MM.1S (cell line): ENCODE results near the gene TPCN1.

Source experiments
- DNase-seq: peaks from one replicate; pipeline ENCODE4 v3.0.0-alpha.2; 2015
- H2AFZ ChIP-seq: fragments of 300-600 bp; sonication (generic); 2 replicates; pipeline ENCODE4 v1.6.0; 2016; ENCODE audit warnings: antibody characterized with exemption, low read length
- H3F3A ChIP-seq: fragments of 300-600 bp; sonication (generic); 2 replicates; pipeline ENCODE4 v1.6.1; 2016; ENCODE audit warnings: mild to moderate bottlenecking, antibody characterized with exemption, low read length, moderate library complexity, mixed read lengths; ENCODE audit not compliant: insufficient read depth
- H3K27ac ChIP-seq: fragments of 300-600 bp; sonication (generic); 2 replicates; pipeline ENCODE4 v1.5.1; 2016; ENCODE audit warnings: mild to moderate bottlenecking, low read length
- H3K27me3 ChIP-seq: fragments of 300-600 bp; sonication (generic); replicated peaks from 2 replicates; pipeline ENCODE4 v1.6.0; 2016; ENCODE audit warnings: low read length; ENCODE audit not compliant: insufficient read depth
- H3K36me3 ChIP-seq: fragments of 300-600 bp; sonication (generic); replicated peaks from 2 replicates; pipeline ENCODE4 v1.6.1; 2016; ENCODE audit warnings: mild to moderate bottlenecking, low read length, mixed read lengths; ENCODE audit not compliant: insufficient read depth
- H3K4me1 ChIP-seq: fragments of 300-600 bp; sonication (generic); 2 replicates; pipeline ENCODE4 v1.6.1; 2016; ENCODE audit warnings: low read length, mixed read lengths
- H3K4me2 ChIP-seq: fragments of 300-600 bp; sonication (generic); 2 replicates; pipeline ENCODE4 v1.6.0; 2016; ENCODE audit warnings: low read depth, low read length
- H3K4me3 ChIP-seq: fragments of 300-600 bp; sonication (generic); 2 replicates; pipeline ENCODE4 v1.5.1; 2016; ENCODE audit warnings: low read length, mixed read lengths
- H3K79me2 ChIP-seq: fragments of 300-600 bp; sonication (generic); 2 replicates; pipeline ENCODE4 v1.6.1; 2016; ENCODE audit warnings: mixed run types, low read length, mixed read lengths
- H3K9ac ChIP-seq: fragments of 300-600 bp; sonication (generic); 2 replicates; pipeline ENCODE4 v1.6.1; 2016; ENCODE audit warnings: low read length, mixed read lengths
- H3K9me2 ChIP-seq: fragments of 300-600 bp; sonication (generic); replicated peaks from 2 replicates; pipeline ENCODE4 v1.6.1; 2016; ENCODE audit warnings: mild to moderate bottlenecking, low read length, mixed read lengths; ENCODE audit not compliant: insufficient read depth
- H3K9me3 ChIP-seq: fragments of 300-600 bp; sonication (generic); replicated peaks from 2 replicates; pipeline ENCODE4 v1.6.1; 2016; ENCODE audit warnings: mild to moderate bottlenecking, low read length, mixed read lengths; ENCODE audit not compliant: insufficient read depth
- H4K20me1 ChIP-seq: fragments of 300-600 bp; sonication (generic); 2 replicates; pipeline ENCODE4 v1.6.1; 2016; ENCODE audit warnings: mild to moderate bottlenecking, low read length, moderate library complexity, mixed read lengths; ENCODE audit not compliant: insufficient read depth
- CTCF ChIP-seq: fragments of 300-600 bp; sonication (generic); IDR thresholded peaks from 2 replicates; pipeline ENCODE4 v1.5.1; 2016; ENCODE audit warnings: antibody characterized with exemption, low read length, mixed read lengths
- EZH2 ChIP-seq: fragments of 300-600 bp; sonication (generic); optimal IDR thresholded peaks from 2 replicates; pipeline ENCODE3; 2017; ENCODE audit warnings: low read depth, mild to moderate bottlenecking, antibody characterized with exemption, low read length, mixed read lengths
- EZH2phosphoT487 ChIP-seq: fragments of 300-600 bp; sonication (generic); IDR thresholded peaks from 2 replicates; pipeline ENCODE4 v1.6.1; 2018; ENCODE audit warnings: antibody characterized with exemption, low read length

Gene TPCN1

GRCh38 chr12:113247123-113248050 is 26.1 kb downstream of the TPCN1 start:
- Histone ChIP-seq H3K4me3 (no peak overlapping the region), H3K36me3 (no peaks in the 10 kb centered on the region), H3K9me2 (no peaks in the 10 kb centered on the region), H4K20me1 (no peaks in the 10 kb centered on the region), H3K27me3 (no peaks in the 10 kb centered on the region), H3K9ac (no peak overlapping the region), H3K9me3 (no peaks in the 10 kb centered on the region), H3K4me2 (no peak overlapping the region), H3K79me2 (no peaks in the 10 kb centered on the region), H3K4me1 (no peaks in the 10 kb centered on the region), H3K27ac (no peak overlapping the region), H2AFZ (no peak overlapping the region), H3F3A (no peaks in the 10 kb centered on the region)
- no peak for DNase-seq
- TF ChIP-seq EZH2 (no peak), EZH2phosphoT487 (no peak), CTCF (no peak)

- Histone ChIP-seq H3K4me3 (no peak overlapping the region), H3K9ac (no peak overlapping the region), H3K27ac (no peak overlapping the region), H3F3A (no peaks in the 10 kb centered on the region), H3K9me3 (no peaks in the 10 kb centered on the region), H3K27me3 (no peaks in the 10 kb centered on the region), H3K9me2 (no peaks in the 10 kb centered on the region), H4K20me1 (no peaks in the 10 kb centered on the region), H3K36me3 (no peaks in the 10 kb centered on the region), H3K4me2 (no peak overlapping the region), H3K4me1 (no peaks in the 10 kb centered on the region), H3K79me2 (no peaks in the 10 kb centered on the region), H2AFZ (no peak overlapping the region)
- DNase-seq, result no peak
- TF ChIP-seq EZH2 (no peak), CTCF (no peak), EZH2phosphoT487 (no peak)
Measured at GRCh38 chr12:113248051-113248825, 27.0 kb downstream of the TPCN1 start.

- no peak overlapping the region for H2AFZ ChIP-seq
- no peaks in the 10 kb centered on the region for H3K9me2 ChIP-seq
- no peak for DNase-seq
- H3K27ac ChIP-seq, result no peak overlapping the region
- H4K20me1 ChIP-seq, result no peaks in the 10 kb centered on the region
- H3F3A ChIP-seq, result no peaks in the 10 kb centered on the region
- H3K4me1 ChIP-seq, result no peaks in the 10 kb centered on the region
- no peaks in the 10 kb centered on the region for H3K9me3 ChIP-seq
- no peak overlapping the region for H3K4me2 ChIP-seq
- H3K9ac ChIP-seq, result no peak overlapping the region
- no peak for TF ChIP-seq EZH2phosphoT487
- no peak for TF ChIP-seq EZH2
- TF ChIP-seq CTCF, result no peak
- H3K36me3 ChIP-seq, result no peaks in the 10 kb centered on the region
- no peaks in the 10 kb centered on the region for H3K79me2 ChIP-seq
- H3K27me3 ChIP-seq, result no peaks in the 10 kb centered on the region
- H3K4me3 ChIP-seq, result no peak overlapping the region
Measured at GRCh38 chr12:113248842-113249435, 27.7 kb downstream of the TPCN1 start.
